Peyer's patch (tissue), 4 donors: ENCODE data around the gene MRPS5.

ENCODE experiments used
- POLR2A ChIP-seq, 2 donors: fragments of 450-650 bp; IDR thresholded peaks; one replicate each; pipeline ENCODE4 v1.5.1; 2017; ENCODE audit warnings: antibody characterized with exemption in 2 of 2, mild to moderate bottlenecking in 2 of 2, moderate library complexity in 2 of 2
- TF ChIP-seq, protein P1 (sequence below), 6 experiments: fragments of 450-650 bp in 4 of 6; fragments of 200-600 bp in 2 of 6; sonication (generic) in 1 of 6; IDR thresholded peaks; one replicate each; pipeline ENCODE4 v1.5.1; 2017 to 2019; ENCODE audit warnings: antibody characterized with exemption in 6 of 6, mild to moderate bottlenecking in 3 of 6, moderate library complexity in 1 of 6

DNA sequence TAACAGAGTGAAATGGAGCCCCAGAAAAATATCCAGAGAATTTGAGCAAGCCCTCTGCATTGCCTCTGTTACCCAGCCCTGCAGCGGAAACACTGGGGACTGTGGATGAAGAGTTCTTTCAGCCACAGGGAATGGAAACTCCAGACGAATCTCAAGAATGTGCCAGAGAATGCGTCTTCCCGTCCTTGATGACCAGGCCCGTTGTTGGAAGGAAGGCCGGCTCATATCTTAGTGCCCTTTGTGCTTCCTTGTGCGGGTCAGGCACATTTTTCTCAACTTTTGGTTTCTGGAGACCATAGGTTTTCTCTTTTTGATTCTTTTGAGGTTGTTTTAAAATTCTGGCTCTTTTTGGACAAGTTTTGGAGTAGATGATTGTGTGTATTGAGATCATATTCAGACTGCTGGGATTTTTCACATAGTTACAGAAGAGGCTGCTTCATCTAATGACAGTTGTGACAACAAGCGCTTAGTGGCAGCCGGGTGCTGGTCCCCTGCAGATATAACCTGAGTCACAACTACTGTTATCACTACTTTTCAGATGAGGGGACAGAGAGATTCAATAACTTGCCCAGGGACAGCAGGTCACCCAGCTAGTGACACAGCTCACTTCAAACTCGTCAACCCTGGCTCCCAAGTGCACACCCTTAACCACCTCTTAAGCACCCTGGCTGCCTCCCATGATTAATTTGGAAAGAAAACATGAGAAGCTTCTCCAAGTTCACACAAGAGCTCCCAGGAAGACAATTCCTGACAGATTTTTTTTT, 80.4 kb downstream of the MRPS5 start:
- TF ChIP-seq, protein P1, sequence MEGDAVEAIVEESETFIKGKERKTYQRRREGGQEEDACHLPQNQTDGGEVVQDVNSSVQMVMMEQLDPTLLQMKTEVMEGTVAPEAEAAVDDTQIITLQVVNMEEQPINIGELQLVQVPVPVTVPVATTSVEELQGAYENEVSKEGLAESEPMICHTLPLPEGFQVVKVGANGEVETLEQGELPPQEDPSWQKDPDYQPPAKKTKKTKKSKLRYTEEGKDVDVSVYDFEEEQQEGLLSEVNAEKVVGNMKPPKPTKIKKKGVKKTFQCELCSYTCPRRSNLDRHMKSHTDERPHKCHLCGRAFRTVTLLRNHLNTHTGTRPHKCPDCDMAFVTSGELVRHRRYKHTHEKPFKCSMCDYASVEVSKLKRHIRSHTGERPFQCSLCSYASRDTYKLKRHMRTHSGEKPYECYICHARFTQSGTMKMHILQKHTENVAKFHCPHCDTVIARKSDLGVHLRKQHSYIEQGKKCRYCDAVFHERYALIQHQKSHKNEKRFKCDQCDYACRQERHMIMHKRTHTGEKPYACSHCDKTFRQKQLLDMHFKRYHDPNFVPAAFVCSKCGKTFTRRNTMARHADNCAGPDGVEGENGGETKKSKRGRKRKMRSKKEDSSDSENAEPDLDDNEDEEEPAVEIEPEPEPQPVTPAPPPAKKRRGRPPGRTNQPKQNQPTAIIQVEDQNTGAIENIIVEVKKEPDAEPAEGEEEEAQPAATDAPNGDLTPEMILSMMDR (IDR thresholded peaks at IDR 0.05), result no peak
- no peak for TF ChIP-seq POLR2A (IDR thresholded peaks at IDR 0.05)
